Endodermal cell (in vitro differentiated cells): ENCODE data around the gene SMCO4. TPM values are rescaled to one million over a fixed set of nuclear protein-coding genes. Genes with fewer than 3 reads are reported as not detected.

Source experiments
- DNase-seq: peaks from one replicate; pipeline ENCODE4 v3.0.0-alpha.2; 2017
- H3K27ac ChIP-seq: 2 replicates; pipeline ENCODE4 v1.5.1; 2013; ENCODE audit warnings: mild to moderate bottlenecking, low read depth, low read length, moderate library complexity
- H3K27me3 ChIP-seq: 2 replicates; pipeline ENCODE4 v1.6.1; 2013; ENCODE audit warnings: mild to moderate bottlenecking, low read length, moderate library complexity; ENCODE audit not compliant: insufficient read depth, control insufficient read depth, poor library complexity, severe bottlenecking
- H3K36me3 ChIP-seq: 2 replicates; pipeline ENCODE4 v1.7.0; 2013; ENCODE audit warnings: mild to moderate bottlenecking, low read length, moderate library complexity; ENCODE audit not compliant: control insufficient read depth, insufficient read depth
- H3K4me1 ChIP-seq: one replicate; pipeline ENCODE4 v1.7.0; 2013; ENCODE audit warnings: low read length; ENCODE audit not compliant: control insufficient read depth, insufficient read depth
- H3K4me3 ChIP-seq: 2 replicates; pipeline ENCODE4 v1.5.1; 2013; ENCODE audit warnings: mild to moderate bottlenecking, low read length, moderate library complexity
- H3K9ac ChIP-seq: 2 replicates; pipeline ENCODE4 v1.6.1; 2013; ENCODE audit warnings: mild to moderate bottlenecking, low read length, moderate library complexity; ENCODE audit not compliant: poor library complexity, severe bottlenecking; ENCODE audit errors: extremely low read depth
- H3K9me3 ChIP-seq: 2 replicates; pipeline ENCODE4 v1.6.1; 2013; ENCODE audit warnings: mild to moderate bottlenecking, low read length, moderate library complexity; ENCODE audit not compliant: control insufficient read depth
- H3K27ac Mint-ChIP-seq: 2 replicates; pipeline ENCODE4 v1.8.0; 2020; ENCODE audit warnings: mixed read lengths
- H3K27me3 Mint-ChIP-seq: 2 replicates; pipeline ENCODE4 v1.8.0; 2021; ENCODE audit warnings: mild to moderate bottlenecking, mixed read lengths; ENCODE audit not compliant: insufficient read depth
- H3K36me3 Mint-ChIP-seq: 2 replicates; pipeline ENCODE4 v1.8.0; 2020; ENCODE audit warnings: low read depth, mixed read lengths
- H3K4me1 Mint-ChIP-seq: 2 replicates; pipeline ENCODE4 v1.8.0; 2020; ENCODE audit warnings: mixed read lengths
- H3K4me3 Mint-ChIP-seq: 2 replicates; pipeline ENCODE4 v1.8.0; 2020; ENCODE audit warnings: mild to moderate bottlenecking, moderate library complexity, mixed read lengths
- H3K9me3 Mint-ChIP-seq: 2 replicates; pipeline ENCODE4 v1.8.0; 2020; ENCODE audit warnings: mild to moderate bottlenecking, mixed read lengths
- CTCF ChIP-seq: fragments of 200-600 bp; sonication (generic); conservative IDR thresholded peaks from 2 replicates; pipeline ENCODE4 v1.5.0; 2021; ENCODE audit warnings: antibody characterized with exemption, mild to moderate bottlenecking
- WGBS, 2 experiments: methylation state at CpG; one replicate each; pipeline versions ENCODE4 v1.1.5 to v1.1.7; 2013; ENCODE audit warnings: missing lambda C conversion rate in 2 of 2, mixed read lengths in 1 of 2; ENCODE audit not compliant: insufficient coverage in 1 of 2, insufficient read length in 1 of 2; 5-methylcytosine and 5-hydroxymethylcytosine counted together
- total RNA-seq, 2 donors: library from RNA; stranded (reverse); fragmentation: NEBNext Ultra II Directional in 1 of 2; extraction: Animal tissue kit (Norgen Biotek cat#: 25700) in 1 of 2; gene quantifications; 2 replicates in 1 of 2; 3 replicates in 1 of 2; pipeline ENCODE4 v1.2.1, GENCODE V29; 2021

The SMCO4 gene
- total RNA-seq, 2 donors from 2014 or later, result 27.3 to 47.7 TPM

- Mint-ChIP-seq H3K27me3 (no peaks in the 10 kb centered on the region), H3K4me1 (peaks cover 5% of the 10 kb centered on the region), H3K36me3 (no peaks in the 10 kb centered on the region), H3K9me3 (no peaks in the 10 kb centered on the region), H3K27ac (no peak overlapping the region), H3K4me3 (no peak overlapping the region)
- TF ChIP-seq CTCF, result no peak
- no peaks in the 10 kb centered on the region for H3K27me3 ChIP-seq
- no peaks in the 10 kb centered on the region for H3K4me1 ChIP-seq
- no peak overlapping the region for H3K9ac ChIP-seq
- no peak for DNase-seq
- no peak overlapping the region for H3K4me3 ChIP-seq
- H3K9me3 ChIP-seq, result no peaks in the 10 kb centered on the region
- no peak overlapping the region for H3K27ac ChIP-seq
- no peaks in the 10 kb centered on the region for H3K36me3 ChIP-seq
- 88 to 91% methylated on average over 5 of the region's 5 CpGs for WGBS, 2 experiments
Observed at GRCh38 chr11:93515441-93516025, 27.7 kb downstream of the SMCO4 start.

GRCh38 chr11:93514712-93515111 lies 28.5 kb downstream of the SMCO4 start:
- Histone ChIP-seq H3K9ac (no peak overlapping the region), H3K4me1 (no peaks in the 10 kb centered on the region), H3K4me3 (no peak overlapping the region), H3K27ac (no peak overlapping the region), H3K9me3 (no peaks in the 10 kb centered on the region), H3K27me3 (no peaks in the 10 kb centered on the region), H3K36me3 (no peaks in the 10 kb centered on the region)
- H3K27me3 Mint-ChIP-seq, result no peaks in the 10 kb centered on the region
- no peaks in the 10 kb centered on the region for H3K36me3 Mint-ChIP-seq
- TF ChIP-seq CTCF, result no peak
- H3K4me1 Mint-ChIP-seq, result peaks cover 5% of the 10 kb centered on the region
- no peak overlapping the region for H3K27ac Mint-ChIP-seq
- H3K9me3 Mint-ChIP-seq, result peaks cover 3% of the 10 kb centered on the region
- DNase-seq, result no peak
- H3K4me3 Mint-ChIP-seq, result no peak overlapping the region
- WGBS, 2 experiments, result 98 to 100% methylated on average over 2 to 4 of the region's 4 CpGs

- Mint-ChIP-seq H3K27me3 (no peaks in the 10 kb centered on the region), H3K4me3 (no peak overlapping the region), H3K36me3 (no peaks in the 10 kb centered on the region), H3K27ac (no peak overlapping the region), H3K9me3 (peaks cover 11% of the 10 kb centered on the region), H3K4me1 (peaks cover 5% of the 10 kb centered on the region)
- H3K4me1 ChIP-seq, result no peaks in the 10 kb centered on the region
- H3K27me3 ChIP-seq, result no peaks in the 10 kb centered on the region
- H3K4me3 ChIP-seq, result no peak overlapping the region
- no peak for TF ChIP-seq CTCF
- 74 to 100% methylated on average over 1 to 4 of the region's 4 CpGs for WGBS, 2 experiments
- H3K36me3 ChIP-seq, result no peaks in the 10 kb centered on the region
- H3K9ac ChIP-seq, result no peak overlapping the region
- DNase-seq, result no peak
- no peak overlapping the region for H3K27ac ChIP-seq
- peaks cover 6% of the 10 kb centered on the region for H3K9me3 ChIP-seq
Observed at GRCh38 chr11:93513772-93514171, 29.4 kb downstream of the SMCO4 start.
